SK-N-MC (cell line): ENCODE measurements around the gene IL12RB1.

Source experiments
- DNase-seq: peaks from one replicate; pipeline ENCODE4 v3.0.0-alpha.2; 2011; ENCODE audit warnings: low read depth, low spot score
- H3K27ac ChIP-seq: fragments of 200-600 bp; sonication (generic); 2 replicates; pipeline ENCODE4 v1.5.1; 2016; ENCODE audit warnings: mixed run types
- H3K36me3 ChIP-seq: fragments of 200-600 bp; sonication (generic); 2 replicates; pipeline ENCODE4 v1.6.1; 2017; ENCODE audit warnings: antibody characterized with exemption, low read length, mixed read lengths; ENCODE audit not compliant: insufficient read depth
- H3K4me3 ChIP-seq: fragments of 200-600 bp; sonication (generic); 2 replicates; pipeline ENCODE4 v1.5.1; 2016
- H3K9ac ChIP-seq: fragments of 200-600 bp; sonication (generic); 2 replicates; pipeline ENCODE4 v1.8.0; 2017; ENCODE audit warnings: mixed run types, mixed read lengths; ENCODE audit not compliant: insufficient read length
- H3K9me3 ChIP-seq: fragments of 200-600 bp; sonication (generic); 2 replicates; pipeline ENCODE4 v1.6.1; 2017; ENCODE audit warnings: low read depth, mild to moderate bottlenecking, antibody characterized with exemption, low read length, moderate library complexity, mixed read lengths
- EZH2 ChIP-seq: fragments of 200-600 bp; sonication (generic); IDR thresholded peaks from one replicate; pipeline ENCODE4 v1.6.1; 2017; ENCODE audit warnings: antibody characterized with exemption
- FOXP2 ChIP-seq: optimal IDR thresholded peaks from 2 replicates; pipeline ENCODE3; 2011; ENCODE audit warnings: mild to moderate bottlenecking, moderate library complexity; ENCODE audit not compliant: insufficient read depth; ENCODE audit errors: extremely low read length, control extremely low read depth
- POLR2AphosphoS5 ChIP-seq: IDR thresholded peaks from 2 replicates; pipeline ENCODE4 v1.6.1; 2012; ENCODE audit warnings: mild to moderate bottlenecking, low read depth, low read length, borderline replicate concordance

Gene IL12RB1

DNA sequence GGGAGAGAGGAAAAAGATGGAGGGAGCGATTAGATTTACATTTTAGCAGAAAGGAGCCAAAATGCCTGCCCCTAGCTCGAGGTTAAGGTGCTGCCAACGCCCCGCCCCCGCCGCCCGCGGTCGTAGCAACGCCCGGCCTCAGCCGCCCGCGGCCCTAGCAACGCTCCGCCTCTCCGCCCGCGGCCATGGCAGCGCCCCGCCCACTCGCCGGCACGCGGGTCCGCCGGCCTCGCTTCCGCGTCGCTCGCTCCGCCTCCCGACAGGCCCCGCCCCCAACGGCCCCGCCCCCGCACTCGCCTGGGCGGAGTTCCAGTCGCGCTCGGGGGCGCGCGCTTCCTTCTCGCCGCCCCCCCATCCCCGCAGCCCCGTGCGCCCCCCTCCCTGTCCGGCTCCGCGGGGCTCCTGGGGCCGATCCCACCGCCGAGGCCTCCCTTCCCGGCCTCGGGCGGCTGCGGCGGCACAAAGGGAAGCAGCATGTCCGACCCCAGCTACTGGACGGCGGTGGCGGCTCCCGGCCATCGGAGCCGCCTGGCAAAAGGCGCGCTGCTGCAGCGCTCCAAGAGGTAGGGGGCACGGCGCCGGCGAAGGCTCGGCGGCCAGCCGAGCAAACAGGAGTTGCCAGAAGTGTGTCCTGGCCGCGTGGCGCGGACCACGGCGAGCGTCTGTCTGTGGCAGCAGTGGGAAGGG, 31.1 kb upstream of the IL12RB1 start:
- Histone ChIP-seq H3K9ac (peak overlapping the region; percentile 81), H3K9me3 (no peaks in the 10 kb centered on the region), H3K27ac (no peak overlapping the region), H3K4me3 (peak overlapping the region; percentile 92), H3K36me3 (no peaks in the 10 kb centered on the region)
- TF ChIP-seq POLR2AphosphoS5 = no peak
- peak; percentile 11 for TF ChIP-seq FOXP2
- no peak for TF ChIP-seq EZH2
- no peak for DNase-seq

DNA sequence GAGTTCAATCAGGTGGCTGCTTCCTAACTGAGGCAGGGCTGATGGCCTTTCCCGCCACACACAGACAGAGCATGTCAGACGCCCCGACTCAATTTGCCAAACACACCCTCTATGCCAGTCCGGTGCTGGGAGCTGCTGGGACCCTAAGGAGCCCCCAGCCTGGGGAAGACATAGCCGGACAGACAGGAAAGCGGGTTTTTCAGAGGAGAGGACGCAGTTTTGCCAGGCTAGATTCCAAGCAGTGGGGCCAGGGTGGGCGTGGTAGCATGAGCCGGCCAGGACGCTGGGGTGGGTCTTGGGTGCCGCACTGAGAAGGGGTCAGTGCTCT, 30.6 kb upstream of the IL12RB1 start:
- no peak for DNase-seq
- no peak overlapping the region for H3K9ac ChIP-seq
- no peaks in the 10 kb centered on the region for H3K36me3 ChIP-seq

DNA sequence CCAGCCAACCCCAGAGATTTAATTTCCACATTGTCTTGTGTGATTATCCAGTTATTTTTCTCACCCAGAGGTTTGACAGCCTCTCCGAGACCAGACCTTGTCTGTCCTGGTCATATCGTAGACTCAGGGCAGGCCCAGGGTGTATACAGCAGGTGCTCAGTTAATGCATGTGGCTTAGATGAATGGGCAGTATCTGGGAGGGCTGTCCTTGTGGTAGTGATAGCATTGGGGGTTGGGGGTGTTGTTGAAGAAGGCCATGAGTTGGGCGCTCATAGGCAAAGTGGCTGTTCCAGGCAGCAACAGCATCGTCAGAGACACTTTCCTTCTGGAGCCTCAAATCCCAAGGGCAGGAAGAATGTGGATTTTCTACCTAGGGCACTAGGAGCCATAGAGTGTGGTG, 27.7 kb upstream of the IL12RB1 start:
- no peaks in the 10 kb centered on the region for H3K36me3 ChIP-seq
- no peak overlapping the region for H3K4me3 ChIP-seq
- no peak for DNase-seq
- TF ChIP-seq FOXP2 = no peak
- TF ChIP-seq EZH2 = no peak
- TF ChIP-seq POLR2AphosphoS5 = no peak
- no peak overlapping the region for H3K27ac ChIP-seq
- no peak overlapping the region for H3K9ac ChIP-seq
- no peaks in the 10 kb centered on the region for H3K9me3 ChIP-seq

More for the DNA sequence above, 30.6 kb upstream of the IL12RB1 start:
- Histone ChIP-seq H3K27ac (0 out of 2 replicates have a peak overlapping the region, but pooled peaks have one; percentile 25), H3K9me3 (no peaks in the 10 kb centered on the region), H3K4me3 (peak overlapping the region; percentile 92)
- TF ChIP-seq POLR2AphosphoS5 (no peak), EZH2 (no peak), FOXP2 (no peak)

DNA sequence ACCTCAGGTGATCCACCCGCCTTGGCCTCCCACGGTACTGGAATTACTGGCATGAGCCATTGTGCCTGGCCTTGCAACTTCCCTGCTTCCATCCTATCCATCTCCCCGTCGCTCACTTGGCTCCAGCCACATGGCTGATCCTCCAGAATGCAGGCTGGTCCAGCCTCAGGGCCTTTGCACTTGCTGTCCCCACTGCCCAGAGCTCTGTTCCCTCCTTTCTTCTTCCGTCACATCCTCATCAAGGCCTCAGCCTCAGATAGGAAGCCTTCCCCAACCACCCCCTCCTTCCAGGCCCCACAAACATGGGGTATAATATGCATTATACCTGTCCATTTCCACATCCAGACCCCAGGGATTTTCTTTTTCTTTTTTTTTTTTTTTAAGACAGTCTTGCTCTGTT, 27.1 kb upstream of the IL12RB1 start:
- Histone ChIP-seq H3K9ac (no peak overlapping the region), H3K4me3 (no peak overlapping the region), H3K9me3 (no peaks in the 10 kb centered on the region), H3K27ac (no peak overlapping the region), H3K36me3 (no peaks in the 10 kb centered on the region)
- no peak for DNase-seq
- TF ChIP-seq POLR2AphosphoS5 (no peak), FOXP2 (no peak), EZH2 (no peak)

DNA sequence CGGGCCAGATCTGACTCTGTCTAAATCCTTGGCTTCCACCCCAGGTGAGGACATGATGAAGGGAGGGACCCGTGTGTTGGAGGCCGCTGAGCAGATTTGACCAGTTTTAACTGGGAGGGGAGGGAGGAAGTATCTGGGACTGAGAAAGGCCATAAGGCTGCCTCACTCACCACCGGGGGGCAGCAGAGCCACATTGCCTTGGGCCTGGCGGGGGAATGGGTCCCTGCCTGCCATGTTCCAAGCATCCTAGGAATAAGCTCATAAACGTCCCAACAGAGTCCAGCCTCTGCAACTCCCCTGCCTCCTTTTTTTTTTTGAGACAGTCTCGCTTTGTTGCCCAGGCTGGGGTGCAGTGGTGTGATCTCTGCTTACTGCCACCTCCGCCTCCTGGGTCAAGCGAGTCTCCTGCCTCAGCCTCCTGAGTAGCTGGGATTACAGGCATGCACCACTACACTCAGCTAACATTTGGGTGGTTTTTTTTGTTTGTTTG, 26.3 kb upstream of the IL12RB1 start:
- no peak overlapping the region for H3K27ac ChIP-seq
- DNase-seq = no peak
- no peak overlapping the region for H3K9ac ChIP-seq
- TF ChIP-seq FOXP2 (no peak), EZH2 (no peak), POLR2AphosphoS5 (no peak)
- H3K36me3 ChIP-seq = no peaks in the 10 kb centered on the region
- H3K4me3 ChIP-seq = no peak overlapping the region
- H3K9me3 ChIP-seq = no peaks in the 10 kb centered on the region

DNA sequence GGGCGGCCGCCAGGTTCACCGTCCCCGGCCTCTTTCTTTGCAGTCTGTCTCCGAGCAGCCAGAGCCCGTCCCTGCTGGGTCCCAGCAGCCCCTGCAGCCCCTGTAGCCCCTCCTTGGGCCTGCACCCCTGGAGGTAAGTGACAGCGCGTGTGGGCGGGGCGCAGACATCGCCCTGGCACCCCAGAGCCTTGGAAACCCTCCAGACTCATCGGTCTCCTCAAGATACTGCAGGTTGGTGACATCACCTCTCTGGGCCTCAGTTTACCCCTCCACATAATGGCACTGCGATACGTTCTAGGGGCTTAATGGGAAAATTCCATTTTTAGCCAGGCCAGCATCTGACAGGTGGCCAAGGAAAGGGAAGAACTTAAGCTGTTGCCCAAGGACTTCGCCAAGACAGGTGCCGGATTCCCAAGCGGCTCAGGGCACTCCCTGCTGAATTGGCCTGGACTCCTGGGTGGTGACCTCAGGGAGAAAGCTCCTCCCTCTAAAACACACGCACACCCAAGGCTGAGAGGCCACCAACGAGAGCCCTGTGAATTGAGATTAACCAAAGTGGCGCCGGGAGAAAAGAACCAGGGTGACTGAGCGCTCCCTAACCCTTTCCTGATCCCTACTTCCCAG, 24.0 kb upstream of the IL12RB1 start:
- Histone ChIP-seq H3K36me3 (no peaks in the 10 kb centered on the region), H3K9ac (peak overlapping the region; percentile 68), H3K27ac (no peak overlapping the region), H3K4me3 (peak overlapping the region; percentile 89), H3K9me3 (no peaks in the 10 kb centered on the region)
- no peak for TF ChIP-seq POLR2AphosphoS5
- no peak for DNase-seq

DNA sequence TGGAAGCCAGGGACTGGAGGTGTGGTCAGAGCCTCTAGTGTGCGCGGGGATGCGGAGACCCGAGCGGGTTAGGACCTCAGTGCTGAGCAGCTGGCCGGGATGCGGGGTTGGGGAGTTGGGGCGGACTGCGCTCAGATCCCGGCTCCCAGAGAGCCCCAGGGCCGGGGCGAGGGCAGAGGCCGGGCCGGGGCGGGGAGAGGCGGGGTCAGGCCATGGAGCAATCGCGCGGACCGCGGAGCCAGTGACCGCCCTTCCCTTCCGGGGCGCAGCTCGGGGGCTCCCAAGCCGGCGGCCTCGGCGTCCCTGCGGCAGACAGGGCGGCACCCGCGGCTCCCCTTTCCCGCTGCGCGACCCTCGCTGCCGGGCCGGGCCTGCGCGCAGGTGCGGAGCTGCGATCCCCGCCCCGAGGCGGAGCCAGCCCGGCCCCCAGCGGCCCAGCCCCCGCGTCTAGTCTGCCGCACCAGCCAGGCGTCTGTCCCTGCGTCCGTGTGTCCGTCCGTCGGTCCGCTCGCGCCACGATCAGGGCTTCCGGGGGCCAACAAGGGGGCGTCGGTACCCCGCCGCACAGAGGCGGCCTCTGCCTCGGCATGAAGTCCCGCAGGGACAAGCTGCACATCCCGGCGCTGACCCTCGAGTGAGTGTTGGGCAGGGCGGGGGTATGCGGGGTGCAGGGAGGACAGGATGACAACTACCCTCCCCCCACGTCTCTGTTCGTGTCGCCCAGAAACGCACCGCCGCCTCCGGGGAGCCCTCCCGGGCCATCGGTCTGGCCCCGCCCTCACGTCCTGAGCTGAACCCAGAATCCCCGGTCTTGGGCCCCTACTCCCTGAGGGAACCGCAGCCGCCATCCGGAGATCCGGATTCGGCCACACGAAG, 23.2 kb upstream of the IL12RB1 start:
- Histone ChIP-seq H3K4me3 (peak overlapping the region; percentile 89), H3K27ac (no peak overlapping the region), H3K9ac (peak overlapping the region; percentile 68), H3K9me3 (no peaks in the 10 kb centered on the region), H3K36me3 (no peaks in the 10 kb centered on the region)
- TF ChIP-seq FOXP2 (no peak), POLR2AphosphoS5 (no peak; the same call in 1 of the 2 replicates), EZH2 (no peak)
- no peak for DNase-seq

DNA sequence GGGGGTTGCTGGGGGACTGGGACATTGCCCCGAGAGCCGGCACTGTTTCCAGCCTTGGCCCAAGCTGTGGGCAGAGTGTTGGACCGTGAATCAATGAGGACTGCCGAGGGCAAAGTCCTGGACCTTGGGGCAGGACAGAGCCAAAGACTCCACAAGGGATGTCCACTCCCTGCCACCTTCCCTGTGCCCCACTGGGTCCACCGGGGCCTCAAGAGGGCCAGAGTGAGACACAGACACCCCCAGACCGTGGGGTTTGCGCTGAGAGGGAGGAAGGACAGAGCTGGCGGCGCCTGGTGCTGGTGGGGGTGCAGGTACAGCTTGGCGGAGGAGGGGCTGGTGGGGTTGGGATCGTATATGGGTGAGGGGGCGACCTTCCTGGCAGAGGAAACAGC, 22.6 kb upstream of the IL12RB1 start:
- Histone ChIP-seq H3K9me3 (no peaks in the 10 kb centered on the region), H3K4me3 (peak overlapping the region; percentile 89), H3K36me3 (no peaks in the 10 kb centered on the region), H3K9ac (peak overlapping the region; percentile 29), H3K27ac (peak overlapping the region; percentile 5; the same call in 1 of the 2 replicates)
- DNase-seq = no peak
- TF ChIP-seq EZH2 = no peak
- no peak for TF ChIP-seq POLR2AphosphoS5
- TF ChIP-seq FOXP2 = no peak
